Adipose tissue (tissue), 3 donors: ENCODE measurements around the gene SGCE. TPM values are rescaled to one million over a fixed set of nuclear protein-coding genes. Genes with fewer than 3 reads are reported as not detected.

Source experiments
- H3K27ac ChIP-seq: one replicate; pipeline ENCODE4 v1.5.1; 2013; ENCODE audit warnings: low read depth, low read length
- WGBS, 3 donors: extraction: QIAGEN DNeasy Blood & Tissue Kit; methylation state at CpG; one replicate each; pipeline ENCODE4 v1.1.7; 2013; 5-methylcytosine and 5-hydroxymethylcytosine counted together
- polyA plus RNA-seq, 3 donors: library from polyadenylated mRNA; stranded (reverse); fragments of 200-250 nt; gene quantifications; one replicate each; pipeline ENCODE4 v1.2.3, GENCODE V29; 2013
- donor health status: healthy with polysubstance abuse.
- donor health status: Bipolar disorder and iron deficiency.
- donor health status: healthy.

The SGCE gene
- polyA plus RNA-seq, 3 donors = 12.3 to 35.3 (median 31.6) TPM

DNA sequence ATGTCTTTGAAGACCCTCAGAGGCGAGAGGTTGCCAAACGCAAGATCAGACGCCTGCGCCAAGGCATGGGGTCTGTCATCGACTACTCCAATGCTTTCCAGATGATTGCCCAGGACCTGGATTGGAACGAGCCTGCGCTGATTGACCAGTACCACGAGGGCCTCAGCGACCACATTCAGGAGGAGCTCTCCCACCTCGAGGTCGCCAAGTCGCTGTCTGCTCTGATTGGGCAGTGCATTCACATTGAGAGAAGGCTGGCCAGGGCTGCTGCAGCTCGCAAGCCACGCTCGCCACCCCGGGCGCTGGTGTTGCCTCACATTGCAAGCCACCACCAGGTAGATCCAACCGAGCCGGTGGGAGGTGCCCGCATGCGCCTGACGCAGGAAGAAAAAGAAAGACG lies 8.1 kb upstream of the SGCE start:
- WGBS, 3 donors = 96 to 98% (median 96%) methylated on average over 23 of the region's 23 CpGs
- H3K27ac ChIP-seq = no peak overlapping the region

- H3K27ac ChIP-seq = no peak overlapping the region
- 32 to 62% (median 52%) methylated on average over 1 of the region's 1 CpG for WGBS, 3 donors
Measured at GRCh38 chr7:94662548-94662947, 6.6 kb upstream of the SGCE start.

- no peak overlapping the region for H3K27ac ChIP-seq
Measured at GRCh38 chr7:94660006-94660405, 4.1 kb upstream of the SGCE start.

DNA sequence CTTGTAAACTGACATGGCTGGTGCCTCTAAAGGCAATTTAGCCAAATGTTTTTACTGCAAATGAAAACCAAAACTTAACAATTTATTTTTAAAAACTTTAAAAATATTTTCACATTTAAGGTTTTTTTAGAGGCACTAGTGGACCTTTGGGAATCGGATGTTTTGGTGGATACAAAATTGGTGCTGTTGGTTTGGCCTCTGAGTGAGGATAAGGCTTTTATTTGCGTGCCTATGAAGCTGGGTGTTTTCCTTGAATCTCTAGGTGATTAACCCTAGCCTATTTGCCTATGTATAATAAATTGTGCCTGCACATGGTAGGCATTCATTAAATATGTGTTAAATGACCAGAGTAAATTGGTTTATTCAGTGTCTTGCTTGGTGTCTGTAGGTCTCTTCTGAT lies 2.9 kb upstream of the SGCE start:
- 47 to 66% (median 60%) methylated on average over 2 of the region's 2 CpGs for WGBS, 3 donors
- no peak overlapping the region for H3K27ac ChIP-seq

DNA sequence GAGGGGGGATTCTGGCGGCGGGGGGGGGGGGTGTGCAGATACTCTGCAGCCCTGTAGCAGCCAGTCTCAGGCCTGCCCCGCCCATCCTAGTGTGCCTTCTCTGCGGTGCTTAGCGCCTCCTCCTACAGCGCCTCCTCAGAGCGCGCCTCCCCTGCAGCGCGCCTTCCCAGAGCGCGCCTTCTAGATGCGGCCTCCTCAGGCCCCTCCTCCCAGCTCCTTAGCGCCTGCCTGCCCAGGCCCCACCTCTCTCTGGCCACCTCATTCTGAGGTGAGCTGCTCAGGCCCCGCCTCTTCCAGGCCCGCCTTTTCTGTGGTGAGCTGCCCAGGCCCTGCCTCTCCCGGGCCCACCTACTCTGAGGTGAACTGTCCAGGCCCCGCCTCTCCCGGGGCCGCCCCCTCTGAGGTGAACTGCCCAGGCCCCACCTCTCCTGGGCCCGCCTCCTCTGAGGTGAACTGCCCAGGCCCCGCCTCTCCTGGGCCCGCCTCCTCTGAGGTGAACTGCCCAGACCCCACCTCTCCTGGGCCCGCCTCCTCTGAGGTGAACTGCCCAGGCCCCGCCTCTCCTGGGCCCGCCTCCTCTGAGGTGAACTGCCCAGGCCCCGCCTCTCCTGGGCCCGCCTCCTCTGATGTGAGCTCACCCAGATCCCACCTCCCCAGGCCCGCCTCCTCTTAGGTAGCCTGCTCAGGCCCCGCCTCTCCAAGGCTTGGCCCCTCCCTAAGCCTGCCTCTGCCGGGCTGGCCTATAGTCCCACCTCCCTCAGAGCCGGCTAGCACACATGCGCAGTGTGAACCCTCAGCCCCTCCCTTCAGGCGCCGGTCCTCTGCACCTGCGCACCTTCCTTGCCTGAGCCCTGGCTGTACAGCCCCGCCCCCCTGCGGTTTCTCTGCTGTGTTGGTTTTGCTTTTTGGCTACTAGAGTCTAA lies 2.1 kb upstream of the SGCE start:
- WGBS, 3 donors = 43 to 44% (median 44%) methylated on average over 32 to 37 of the region's 38 CpGs
- no peak overlapping the region for H3K27ac ChIP-seq

DNA sequence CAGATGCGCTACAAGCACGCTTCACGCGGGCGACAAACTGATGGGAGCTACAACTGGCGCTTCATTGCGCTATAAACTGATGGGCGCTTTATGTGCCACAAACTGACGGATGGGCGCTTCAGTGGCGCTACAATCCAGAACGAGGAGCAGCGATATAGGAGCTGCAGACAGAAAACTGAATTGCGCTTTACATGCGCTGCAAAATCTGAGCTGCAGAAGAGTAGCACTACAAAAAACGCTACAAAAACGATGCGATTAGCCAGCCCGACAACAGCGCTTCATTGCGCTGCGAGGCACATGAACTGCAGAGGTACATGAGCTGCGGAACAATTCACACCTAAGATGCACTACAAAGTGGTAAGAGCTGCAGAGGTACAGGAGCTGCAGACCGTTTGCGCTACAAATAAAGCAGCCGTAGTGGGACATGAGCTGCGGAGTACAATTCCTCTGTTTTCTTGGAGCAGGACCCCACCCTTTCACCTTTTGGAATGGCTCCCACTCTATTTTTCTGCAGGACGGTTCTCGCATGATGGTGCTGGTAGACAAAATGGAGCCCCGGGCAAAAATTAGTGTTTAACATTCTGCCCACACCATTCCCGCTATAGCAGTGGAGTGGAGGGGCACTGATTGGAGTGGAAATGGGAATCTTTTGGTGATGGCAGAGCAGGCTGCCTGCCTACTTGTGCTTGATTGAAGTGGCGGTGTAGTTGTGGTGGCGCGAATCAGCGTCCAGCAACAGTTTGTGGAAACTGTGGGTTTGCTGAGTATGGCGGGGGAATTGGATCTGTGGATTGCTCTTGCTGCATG lies 1.2 kb upstream of the SGCE start:
- 49 to 52% (median 52%) methylated on average over 36 of the region's 36 CpGs for WGBS, 3 donors
- no peak overlapping the region for H3K27ac ChIP-seq

- WGBS, 3 donors = 49 to 51% (median 51%) methylated on average over 10 of the region's 10 CpGs
- no peak overlapping the region for H3K27ac ChIP-seq
Measured at GRCh38 chr7:94656658-94656924, 658 bp upstream of the SGCE start.

GRCh38 chr7:94655126-94655847 lies 646 bp downstream of the SGCE start:
- WGBS, 3 donors = 1% methylated on average over 36 to 38 of the region's 38 CpGs

DNA sequence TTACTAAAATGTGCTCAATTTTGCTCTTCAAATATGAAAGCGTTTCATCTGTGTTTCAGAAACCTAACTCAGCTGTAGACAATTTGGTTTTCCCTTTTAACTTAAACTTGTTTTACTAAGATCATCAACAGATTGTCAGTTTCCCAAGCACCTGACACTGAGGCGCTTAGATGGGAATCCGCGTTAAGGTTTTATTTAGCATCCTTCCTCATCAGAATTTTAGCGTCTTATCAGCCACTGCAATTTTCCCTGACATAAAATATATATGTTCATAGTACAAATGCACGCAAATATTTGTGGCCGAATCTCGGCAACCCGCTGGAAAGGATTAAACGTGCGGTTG lies 1.2 kb downstream of the SGCE start:
- WGBS, 3 donors = 8% methylated on average over 11 of the region's 11 CpGs
- H3K27ac ChIP-seq = no peak overlapping the region

More at GRCh38 chr7:94655126-94655847, 646 bp downstream of the SGCE start:
- H3K27ac ChIP-seq = no peak overlapping the region

- WGBS, 3 donors = 72 to 79% (median 73%) methylated on average over 4 of the region's 4 CpGs
- H3K27ac ChIP-seq = no peak overlapping the region
Measured at GRCh38 chr7:94650147-94651051, 5.5 kb downstream of the SGCE start.

GRCh38 chr7:94649450-94649849 lies 6.5 kb downstream of the SGCE start:
- no peak overlapping the region for H3K27ac ChIP-seq
- WGBS, 3 donors = 60 to 74% (median 68%) methylated on average over 4 of the region's 4 CpGs

- 80 to 96% (median 92%) methylated on average over 5 of the region's 5 CpGs for WGBS, 3 donors
Measured at GRCh38 chr7:94648731-94649130, 7.2 kb downstream of the SGCE start.

DNA sequence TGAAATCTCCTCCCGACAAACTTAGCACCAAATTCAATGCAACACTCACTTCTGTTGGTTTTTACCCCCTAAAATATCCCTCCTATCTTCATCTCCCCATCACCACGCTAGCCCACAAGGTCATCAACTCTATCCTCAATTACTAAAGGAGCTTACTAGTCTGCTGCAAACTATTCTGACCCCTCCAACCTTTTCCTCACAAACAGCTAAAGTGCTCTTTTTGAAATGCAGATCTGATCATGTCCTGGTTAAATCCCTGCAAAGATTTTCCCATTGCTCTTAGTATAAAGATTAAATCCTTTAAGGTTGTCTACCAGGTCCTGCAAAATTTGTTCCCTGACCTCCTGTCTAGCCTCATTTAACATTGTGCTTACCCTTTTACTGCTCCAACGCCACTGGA lies 8.6 kb downstream of the SGCE start:
- 84 to 93% (median 87%) methylated on average over 3 of the region's 3 CpGs for WGBS, 3 donors
- H3K27ac ChIP-seq = no peak overlapping the region

More at GRCh38 chr7:94648731-94649130, 7.2 kb downstream of the SGCE start:
- no peak overlapping the region for H3K27ac ChIP-seq

GRCh38 chr7:94643771-94644545 lies 12.0 kb downstream of the SGCE start:
- H3K27ac ChIP-seq = no peak overlapping the region
- WGBS, 3 donors = 70 to 89% (median 84%) methylated on average over 3 of the region's 3 CpGs

DNA sequence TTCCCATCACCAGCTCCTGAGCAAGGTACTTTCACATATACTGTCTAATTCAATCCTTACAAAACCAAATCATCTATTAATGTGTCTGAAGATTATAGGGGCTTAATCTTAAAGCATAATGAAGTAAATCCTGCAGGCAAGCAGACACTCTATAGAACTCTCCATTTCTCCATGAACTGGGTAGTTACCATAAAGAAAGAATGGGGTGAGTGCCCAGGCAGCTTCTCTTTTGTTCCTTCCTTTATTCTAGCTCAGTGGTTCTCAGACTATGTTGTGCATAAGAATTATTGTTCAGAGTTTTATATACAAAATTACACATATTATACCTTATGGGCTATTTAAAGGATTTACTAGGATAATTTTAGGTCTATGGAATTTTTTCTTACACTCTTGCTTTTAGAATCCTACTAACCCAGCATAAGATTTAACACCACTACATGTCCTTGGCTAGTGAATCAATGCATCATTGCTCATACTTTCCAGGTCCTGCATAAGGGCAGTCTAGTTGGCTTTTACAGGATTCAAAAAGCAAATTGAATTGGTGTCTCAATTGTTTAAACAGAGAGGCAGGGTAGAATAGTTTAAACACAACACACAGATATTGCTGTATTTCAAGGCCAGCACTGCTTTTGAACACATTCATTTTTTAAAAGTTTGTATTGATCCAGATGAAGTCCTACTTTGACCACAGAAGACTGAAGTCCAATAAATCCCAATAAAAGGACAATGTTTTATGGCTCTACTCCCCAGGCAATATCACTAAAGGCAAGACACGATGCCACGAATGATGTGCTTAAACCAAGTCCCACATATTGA lies 12.9 kb downstream of the SGCE start:
- no peak overlapping the region for H3K27ac ChIP-seq
- WGBS, 3 donors = 73 to 94% (median 90%) methylated on average over 2 of the region's 2 CpGs

DNA sequence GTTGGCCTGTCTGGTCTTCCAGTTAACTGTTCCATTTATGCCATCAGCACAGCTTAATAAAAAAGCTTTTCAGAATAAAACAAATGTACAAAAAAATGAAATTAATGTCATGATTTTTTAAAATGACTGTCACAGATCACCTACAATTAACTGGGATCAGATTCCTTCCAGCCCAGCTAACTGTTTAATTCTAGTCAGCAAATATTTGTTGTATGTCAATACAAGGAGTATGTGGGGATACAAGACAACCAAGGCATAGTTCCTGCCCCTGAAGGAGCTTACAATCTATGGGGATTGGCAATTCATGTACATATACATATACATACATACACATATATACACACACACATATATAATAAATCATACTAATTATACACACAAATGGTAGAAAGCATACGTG lies 16.5 kb downstream of the SGCE start:
- no peak overlapping the region for H3K27ac ChIP-seq
- 87 to 97% (median 93%) methylated on average over 1 of the region's 1 CpG for WGBS, 3 donors

DNA sequence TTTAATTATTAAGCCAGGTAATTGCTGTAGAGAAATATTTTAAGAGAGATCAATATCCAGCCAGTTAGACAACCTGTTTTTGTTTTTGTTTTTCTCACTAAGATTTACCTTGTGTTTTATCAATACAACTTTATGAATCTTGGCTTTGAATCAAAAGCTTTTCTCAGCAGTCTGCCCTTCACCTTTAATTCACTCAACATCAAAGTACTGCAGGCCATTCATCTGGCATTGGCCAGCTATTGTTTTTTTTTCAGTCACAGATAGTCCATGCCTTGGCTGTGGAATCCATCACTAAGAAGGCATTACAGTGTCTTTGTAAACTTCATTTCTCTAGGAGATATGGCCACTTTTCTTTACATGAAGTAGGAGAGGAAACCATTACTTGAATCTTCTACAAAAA lies 20.2 kb downstream of the SGCE start:
- no peak overlapping the region for H3K27ac ChIP-seq
